Measurements from ENCODE around the gene CYP11A1. TPM values are rescaled to one million over a fixed set of nuclear protein-coding genes. Genes with fewer than 3 reads are reported as not detected.

CYP11A1 gene
- total RNA-seq, 3 donors from 2014 or later = 1.1 to 4.6 (median 1.3) TPM

- H3K4me1 ChIP-seq = no peaks in the 10 kb centered on the region
- H3K4me3 ChIP-seq = no peak overlapping the region
- no peaks in the 10 kb centered on the region for H3K27me3 ChIP-seq
- TF ChIP-seq POLR2A (IDR thresholded peaks at IDR 0.05) (no peak), POLR2AphosphoS5 (IDR thresholded peaks at IDR 0.05) (no peak), CTCF (IDR thresholded peaks at IDR 0.05) (no peak)
- no peak overlapping the region for H3K27ac ChIP-seq
- intact Hi-C loops (cut with DNase I; ENCODE audit: low total_unique reads) = no loop called here
- no peak for DNase-seq (ENCODE audit: low spot score in 2 of 2)
- H3K36me3 ChIP-seq = no peaks in the 10 kb centered on the region
- no peaks in the 10 kb centered on the region for H3K9me3 ChIP-seq
Measured at GRCh38 chr15:74352393-74352910, 15.0 kb downstream of the CYP11A1 start.

GRCh38 chr15:74351670-74352069, 15.8 kb downstream of the CYP11A1 start:
- H3K36me3 ChIP-seq = no peaks in the 10 kb centered on the region
- TF ChIP-seq POLR2AphosphoS5 (IDR thresholded peaks at IDR 0.05) (no peak), POLR2A (IDR thresholded peaks at IDR 0.05) (no peak), CTCF (IDR thresholded peaks at IDR 0.05) (no peak)

GRCh38 chr15:74350295-74351275, 16.9 kb downstream of the CYP11A1 start:
- no peaks in the 10 kb centered on the region for H3K9me3 ChIP-seq
- H3K36me3 ChIP-seq = no peaks in the 10 kb centered on the region
- no peaks in the 10 kb centered on the region for H3K4me1 ChIP-seq
- intact Hi-C loops (cut with DNase I; ENCODE audit: low total_unique reads) = no loop called here
- DNase-seq (ENCODE audit: low spot score in 2 of 2) = no peak
- H3K4me3 ChIP-seq = no peak overlapping the region
- H3K27ac ChIP-seq = no peak overlapping the region
- no peaks in the 10 kb centered on the region for H3K27me3 ChIP-seq
- TF ChIP-seq POLR2A (IDR thresholded peaks at IDR 0.05) = no peak
- no peak for TF ChIP-seq POLR2AphosphoS5 (IDR thresholded peaks at IDR 0.05)
- no peak for TF ChIP-seq CTCF (IDR thresholded peaks at IDR 0.05)

More at GRCh38 chr15:74351670-74352069, 15.8 kb downstream of the CYP11A1 start:
- H3K27me3 ChIP-seq = no peaks in the 10 kb centered on the region
- intact Hi-C loops (cut with DNase I; ENCODE audit: low total_unique reads) = no loop called here
- no peak for DNase-seq (ENCODE audit: low spot score in 2 of 2)
- no peaks in the 10 kb centered on the region for H3K9me3 ChIP-seq
- H3K4me3 ChIP-seq = no peak overlapping the region
- no peaks in the 10 kb centered on the region for H3K4me1 ChIP-seq
- no peak overlapping the region for H3K27ac ChIP-seq

- TF ChIP-seq CTCF (IDR thresholded peaks at IDR 0.05) (no peak), POLR2AphosphoS5 (IDR thresholded peaks at IDR 0.05) (no peak), POLR2A (IDR thresholded peaks at IDR 0.05) (no peak)
- no peak overlapping the region for H3K4me3 ChIP-seq
- H3K4me1 ChIP-seq = no peaks in the 10 kb centered on the region
- H3K27ac ChIP-seq = no peak overlapping the region
- H3K27me3 ChIP-seq = no peaks in the 10 kb centered on the region
- no peak for DNase-seq (ENCODE audit: low spot score in 2 of 2)
- H3K9me3 ChIP-seq = no peaks in the 10 kb centered on the region
- no peaks in the 10 kb centered on the region for H3K36me3 ChIP-seq
- intact Hi-C loops (cut with DNase I; ENCODE audit: low total_unique reads) = no loop called here
Measured at GRCh38 chr15:74349241-74349778, 18.1 kb downstream of the CYP11A1 start.

GRCh38 chr15:74347757-74348250, 19.6 kb downstream of the CYP11A1 start:
- no peak for DNase-seq (ENCODE audit: low spot score in 2 of 2)
- Histone ChIP-seq H3K27me3 (no peaks in the 10 kb centered on the region), H3K9me3 (no peaks in the 10 kb centered on the region), H3K36me3 (no peaks in the 10 kb centered on the region), H3K4me3 (no peak overlapping the region), H3K27ac (no peak overlapping the region), H3K4me1 (no peaks in the 10 kb centered on the region)
- intact Hi-C loops (cut with DNase I; ENCODE audit: low total_unique reads) = no loop called here
- TF ChIP-seq POLR2A (IDR thresholded peaks at IDR 0.05) = no peak
- no peak for TF ChIP-seq CTCF (IDR thresholded peaks at IDR 0.05)
- no peak for TF ChIP-seq POLR2AphosphoS5 (IDR thresholded peaks at IDR 0.05)

Measured in breast epithelium (tissue), 4 donors.